Pancreas (tissue), 10 donors: ENCODE data around the gene VANGL2. TPM values are rescaled to one million over a fixed set of nuclear protein-coding genes. Genes with fewer than 3 reads are reported as not detected.

ENCODE experiments used
- ATAC-seq, 4 donors: fragments of 200-7000 bp; cut with Tn5 transposase; one replicate each; pipeline versions ENCODE4 v1.8.0 to v1.9.1; 2020; ENCODE audit warnings: mild to moderate bottlenecking in 4 of 4, moderate library complexity in 4 of 4
- DNase-seq, 6 donors: peaks; one replicate each; pipeline ENCODE4 v3.0.0-alpha.2; 2020
- FAIRE-seq: peaks from 2 replicates; lab custom pipeline; 2012; peaks lifted over from hg19 to GRCh38; lab: Jason Lieb, UNC
- H3K27ac ChIP-seq, 4 donors: fragments of 200-600 bp; sonication (generic); 1 replicate in 3 of 4; 2 replicates in 1 of 4; pipeline versions ENCODE4 v1.5.0 to v1.8.0; 2020
- H3K27me3 ChIP-seq, 4 donors: fragments of 200-600 bp; one replicate each; pipeline ENCODE4 v1.8.0; 2021
- H3K36me3 ChIP-seq, 3 donors: fragments of 200-600 bp; sonication (generic) in 1 of 3; one replicate each; pipeline versions ENCODE4 v1.5.0 to v1.8.0; 2020 to 2021
- H3K4me1 ChIP-seq, 3 donors: fragments of 200-600 bp; one replicate each; pipeline ENCODE4 v1.8.0; 2021
- H3K4me3 ChIP-seq, 4 donors: fragments of 200-600 bp; sonication (generic) in 2 of 4; one replicate each; pipeline versions ENCODE4 v1.5.0 to v1.8.0; 2020 to 2021
- H3K9me3 ChIP-seq, 4 donors: fragments of 200-600 bp; one replicate each; pipeline ENCODE4 v1.8.0; 2021
- CTCF ChIP-seq, 4 donors: fragments of 200-600 bp; sonication (generic) in 3 of 4; IDR thresholded peaks; one replicate each; pipeline versions ENCODE4 v1.5.0 to v1.8.0; 2021; ENCODE audit warnings: antibody characterized with exemption in 4 of 4
- WGBS, 2 donors: extraction: QIAGEN DNeasy Blood & Tissue Kit; methylation state at CpG; one replicate each; pipeline ENCODE4 v1.1.7; 2013; 5-methylcytosine and 5-hydroxymethylcytosine counted together
- intact Hi-C, 3 donors: fragments of 100-400 bp; cut with DNase I; formaldehyde crosslinking; loops; one replicate each; pipeline versions ENCODE4 v1.11.1 to v1.14.2; 2022
- polyA plus RNA-seq, 2 donors: library from polyadenylated mRNA; stranded (reverse); fragments of 200-250 nt; gene quantifications; one replicate each; pipeline ENCODE4 v1.2.3, GENCODE V29; 2013
- total RNA-seq, 6 donors: library from RNA; stranded (reverse); fragmentation: NEBNext Ultra II Directional in 4 of 6; extraction: Animal tissue kit (Norgen Biotek cat#: 25700) in 4 of 6; gene quantifications; one replicate each; pipeline versions ENCODE4 v1.2.1 to v1.2.4, GENCODE V29; 2021 to 2023
- donor health status: healthy with polysubstance abuse.
- donor health status: DM: no; HTN: no; CAD: no; lungs with moderate emphysema.
- donor health status: DM: no; HTN: no; CAD: no.
- donor health status: control.
- donor health status: control.
- donor health status: Bipolar disorder and iron deficiency.
- donor health status: DM: yes; HTN: yes; CAD: no.
- donor health status: DM: no; HTN: no; CAD: no.
- donor health status: DM: no; HTN: no; CAD: no.
- donor health status: DM: yes; HTN: yes; CAD: no.

VANGL2 gene
- total and polyA plus RNA-seq, 8 donors, result 2.5 to 9.9 (median 4.2) TPM

DNA sequence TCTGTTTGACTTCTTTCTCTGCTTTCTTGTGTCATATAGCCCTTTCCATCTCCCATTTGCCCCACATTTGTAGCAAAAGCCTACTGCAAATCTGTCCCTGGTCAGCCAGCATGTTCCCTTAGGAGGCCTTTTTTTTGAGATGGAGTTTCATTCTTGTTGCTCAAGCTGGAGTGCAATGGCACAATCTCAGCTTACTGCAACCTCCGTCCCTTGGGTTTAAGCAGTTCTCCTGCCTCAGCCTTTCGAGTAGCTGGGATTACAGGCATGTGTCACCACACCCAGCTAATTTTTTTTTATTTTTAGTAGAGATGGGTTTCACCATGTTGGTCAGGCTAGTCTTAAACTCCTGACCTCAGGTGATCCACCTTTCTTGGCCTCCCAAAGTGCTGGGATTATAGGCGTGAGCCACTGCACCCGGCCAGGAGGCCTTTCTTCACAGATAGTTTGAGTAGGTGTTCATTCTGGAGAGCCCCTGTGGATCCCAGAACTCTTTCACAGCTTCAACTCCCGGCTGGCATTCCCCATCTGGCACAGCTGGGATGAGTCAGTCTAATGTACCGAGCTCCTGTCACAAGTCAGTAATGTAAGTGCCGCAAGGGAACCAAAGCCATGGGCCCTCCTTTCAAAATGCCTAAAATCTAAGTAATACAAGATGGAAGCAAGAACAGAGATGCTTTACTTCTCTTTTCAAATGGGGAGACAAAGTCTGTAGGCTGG is 42.9 kb upstream of the VANGL2 start:
- FAIRE-seq (no peak), DNase-seq (no peak), ATAC-seq (no peak)
- H3K9me3 ChIP-seq, result no peaks in the 10 kb centered on the region
- no peaks in the 10 kb centered on the region for H3K4me1 ChIP-seq
- intact Hi-C loops, result no loop called here
- no peaks in the 10 kb centered on the region for H3K27me3 ChIP-seq
- H3K4me3 ChIP-seq, result no peak overlapping the region
- peaks cover 3 to 52% (median 31%) of the 10 kb centered on the region in 3 donors for H3K36me3 ChIP-seq
- WGBS, 2 donors, result 87 to 88% methylated on average over 7 of the region's 7 CpGs
- TF ChIP-seq CTCF (IDR thresholded peaks at IDR 0.05), result no peak
- H3K27ac ChIP-seq, result no peak overlapping the region

DNA sequence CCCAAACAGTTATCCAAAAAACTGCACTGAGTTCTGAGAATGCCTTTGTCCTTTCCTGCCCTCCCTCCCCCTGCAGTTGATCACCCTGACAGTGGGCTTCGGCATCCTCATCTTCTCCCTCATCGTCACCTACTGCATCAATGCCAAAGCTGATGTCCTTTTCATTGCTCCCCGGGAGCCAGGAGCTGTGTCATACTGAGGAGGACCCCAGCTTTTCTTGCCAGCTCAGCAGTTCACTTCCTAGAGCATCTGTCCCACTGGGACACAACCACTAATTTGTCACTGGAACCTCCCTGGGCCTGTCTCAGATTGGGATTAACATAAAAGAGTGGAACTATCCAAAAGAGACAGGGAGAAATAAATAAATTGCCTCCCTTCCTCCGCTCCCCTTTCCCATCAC is 42.3 kb upstream of the VANGL2 start:
- WGBS, 2 donors, result 88 to 92% methylated on average over 4 of the region's 4 CpGs
- FAIRE-seq (no peak), DNase-seq (peak in 1 of 6 donors; percentile 2), ATAC-seq (no peak)
- no peak overlapping the region for H3K4me3 ChIP-seq
- H3K27me3 ChIP-seq, result no peaks in the 10 kb centered on the region
- no peaks in the 10 kb centered on the region for H3K4me1 ChIP-seq
- no peak overlapping the region for H3K27ac ChIP-seq
- TF ChIP-seq CTCF (IDR thresholded peaks at IDR 0.05), result no peak
- peaks cover 3 to 45% (median 24%) of the 10 kb centered on the region in 3 donors for H3K36me3 ChIP-seq
- intact Hi-C loops, result no loop called here
- no peaks in the 10 kb centered on the region for H3K9me3 ChIP-seq

DNA sequence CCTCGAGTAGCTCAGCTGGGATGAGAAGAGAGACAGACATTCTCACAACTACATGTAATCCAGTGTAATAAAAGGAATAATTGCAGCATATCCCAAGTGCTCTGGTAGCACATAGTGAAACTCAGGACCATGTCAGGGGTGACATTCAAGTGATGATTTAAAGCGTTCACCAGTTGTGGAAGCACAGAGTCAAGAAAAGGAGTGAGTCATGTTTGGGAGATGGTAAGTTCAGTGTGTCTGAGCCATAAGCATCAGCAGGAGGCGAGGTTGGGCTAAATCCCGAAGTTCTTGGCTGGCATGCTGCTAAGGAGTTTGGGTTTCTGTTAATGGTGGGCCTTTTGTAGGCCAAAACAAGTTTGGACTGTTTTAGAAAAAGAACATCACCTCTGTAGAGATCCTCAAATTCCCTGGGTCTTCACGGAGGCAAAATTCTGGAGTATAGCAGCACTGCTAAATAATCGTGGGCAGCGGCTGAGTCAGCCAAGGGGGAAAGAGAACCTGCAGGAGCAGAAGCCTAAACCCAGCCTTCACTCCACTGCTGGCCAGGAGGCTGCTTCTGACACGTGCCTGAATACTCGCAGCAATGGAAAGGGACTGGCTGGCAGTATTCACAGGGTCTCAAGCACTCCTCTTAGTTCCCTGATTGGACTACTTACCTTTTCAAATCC is 40.7 kb upstream of the VANGL2 start:
- TF ChIP-seq CTCF (IDR thresholded peaks at IDR 0.05), result no peak
- H3K36me3 ChIP-seq, result peaks cover 0 to 29% (median 11%) of the 10 kb centered on the region in 3 donors
- H3K27ac ChIP-seq, result no peak overlapping the region
- intact Hi-C loops, result no loop called here
- WGBS, 2 donors, result 79 to 86% methylated on average over 9 of the region's 9 CpGs
- DNase-seq, result no peak
- H3K4me3 ChIP-seq, result no peak overlapping the region
- ATAC-seq, result no peak
- H3K4me1 ChIP-seq, result no peaks in the 10 kb centered on the region
- no peak for FAIRE-seq
- H3K9me3 ChIP-seq, result no peaks in the 10 kb centered on the region
- H3K27me3 ChIP-seq, result no peaks in the 10 kb centered on the region

GRCh38 chr1:160360227-160360695 is 40.1 kb upstream of the VANGL2 start:
- no peak for DNase-seq
- no peaks in the 10 kb centered on the region for H3K4me1 ChIP-seq
- H3K36me3 ChIP-seq, result peaks cover 0 to 23% (median 9%) of the 10 kb centered on the region in 3 donors
- ATAC-seq, result no peak
- H3K27me3 ChIP-seq, result no peaks in the 10 kb centered on the region
- no peak for TF ChIP-seq CTCF (IDR thresholded peaks at IDR 0.05)
- no peak for FAIRE-seq
- H3K4me3 ChIP-seq, result no peak overlapping the region
- 81 to 84% methylated on average over 8 of the region's 8 CpGs for WGBS, 2 donors
- H3K9me3 ChIP-seq, result no peaks in the 10 kb centered on the region
- no peak overlapping the region for H3K27ac ChIP-seq
- intact Hi-C loops, result no loop called here

- Histone ChIP-seq H3K4me3 (no peak overlapping the region), H3K4me1 (no peaks in the 10 kb centered on the region), H3K36me3 (peaks cover 0 to 14% (median 0%) of the 10 kb centered on the region in 3 donors), H3K27me3 (no peaks in the 10 kb centered on the region), H3K9me3 (no peaks in the 10 kb centered on the region), H3K27ac (no peak overlapping the region)
- no peak for TF ChIP-seq CTCF (IDR thresholded peaks at IDR 0.05)
- DNase-seq, result no peak
- ATAC-seq, result no peak
- intact Hi-C loops, result no loop called here
- no peak for FAIRE-seq
- WGBS, 2 donors, result 72 to 76% methylated on average over 2 of the region's 2 CpGs
Observed at GRCh38 chr1:160361199-160361598, 39.2 kb upstream of the VANGL2 start.
